IMR-90 (cell line): ENCODE measurements around the gene FER1L5. TPM values are rescaled to one million over a fixed set of nuclear protein-coding genes. Genes with fewer than 3 reads are reported as not detected.
A peak's percentile ranks its signal among the peaks of the same experiment; 100 is the strongest.

Source experiments
- ATAC-seq: fragments of 200-7000 bp; cut with Tn5 transposase; 2 replicates; pipeline ENCODE4 v1.9.1; 2020; ENCODE audit warnings: low read depth, mild to moderate bottlenecking, moderate library complexity
- BruUV-seq: library from RNA; stranded (reverse); fragments of 400-500 nt; replicated peaks from 2 replicates; lab custom pipeline; 2021; lab: Mats Ljungman, UMichigan
- CTCF ChIA-PET: fragments of 300-600 bp; formaldehyde crosslinking; extraction: SDS; loops from one replicate; lab custom pipeline; 2021; ENCODE audit warnings: antibody characterized with exemption; lab: Yijun Ruan, JAX
- POLR2A ChIA-PET: fragments of 300-600 bp; sonication (Branson Sonifier 250); formaldehyde crosslinking; loops from one replicate; lab custom pipeline; 2022; ENCODE audit warnings: antibody characterized with exemption; ENCODE audit not compliant: unreplicated experiment; lab: Charles Lee
- DNase-seq: peaks from one replicate; pipeline ENCODE4 v3.0.0; 2013
- H2AFZ ChIP-seq: replicated peaks from 2 replicates; pipeline ENCODE3; 2013; ENCODE audit warnings: low read length, mild to moderate bottlenecking; ENCODE audit not compliant: poor library complexity
- H2AK5ac ChIP-seq: 2 replicates; pipeline ENCODE4 v1.6.1; 2013; ENCODE audit warnings: low read depth, low read length, inconsistent platforms
- H2AK9ac ChIP-seq: replicated peaks from 2 replicates; pipeline ENCODE3; 2013; ENCODE audit warnings: mild to moderate bottlenecking, low read depth, low read length, moderate library complexity; ENCODE audit not compliant: poor library complexity
- H2BK120ac ChIP-seq: 2 replicates; pipeline ENCODE4 v1.6.1; 2013; ENCODE audit warnings: low read depth, low read length, inconsistent platforms
- H2BK15ac ChIP-seq: 3 replicates; pipeline ENCODE4 v1.6.1; 2013; ENCODE audit warnings: low read depth, low read length, inconsistent platforms
- H2BK20ac ChIP-seq: 2 replicates; pipeline ENCODE4 v1.6.1; 2013; ENCODE audit warnings: low read depth, mild to moderate bottlenecking, inconsistent platforms, low read length, moderate library complexity
- H2BK5ac ChIP-seq: 2 replicates; pipeline ENCODE4 v1.6.1; 2013; ENCODE audit warnings: mild to moderate bottlenecking, low read depth, low read length, inconsistent platforms; ENCODE audit not compliant: poor library complexity, severe bottlenecking
- H3K14ac ChIP-seq: replicated peaks from 2 replicates; pipeline ENCODE4 v1.6.1; 2013; ENCODE audit warnings: low read depth, low read length, inconsistent platforms
- H3K18ac ChIP-seq: 2 replicates; pipeline ENCODE4 v1.6.1; 2013; ENCODE audit warnings: low read depth, low read length, control low read depth
- H3K23ac ChIP-seq: 2 replicates; pipeline ENCODE4 v1.6.1; 2013; ENCODE audit warnings: low read depth, low read length, inconsistent platforms
- H3K27ac ChIP-seq: 2 replicates; pipeline ENCODE4 v1.5.1; 2013; ENCODE audit warnings: mild to moderate bottlenecking, control low read depth, low read length; ENCODE audit not compliant: insufficient read depth
- H3K27me3 ChIP-seq: 2 replicates; pipeline ENCODE4 v1.6.1; 2013; ENCODE audit warnings: low read length; ENCODE audit not compliant: control insufficient read depth, insufficient read depth
- H3K36me3 ChIP-seq: 2 replicates; pipeline ENCODE4 v1.6.1; 2013; ENCODE audit warnings: low read length, mixed read lengths; ENCODE audit not compliant: control insufficient read depth, insufficient read depth
- H3K4ac ChIP-seq: 2 replicates; pipeline ENCODE4 v1.6.1; 2013; ENCODE audit warnings: low read depth, low read length, inconsistent platforms
- H3K4me1 ChIP-seq: 2 replicates; pipeline ENCODE4 v1.6.1; 2013; ENCODE audit warnings: low read length, mixed read lengths; ENCODE audit not compliant: control insufficient read depth, insufficient read depth
- H3K4me2 ChIP-seq: 2 replicates; pipeline ENCODE4 v1.6.1; 2013; ENCODE audit warnings: low read depth, mild to moderate bottlenecking, control low read depth, low read length, moderate library complexity
- H3K4me3 ChIP-seq: 2 replicates; pipeline ENCODE4 v1.5.1; 2013; ENCODE audit warnings: low read depth, mild to moderate bottlenecking, control low read depth, low read length, moderate library complexity; ENCODE audit not compliant: insufficient read depth
- H3K56ac ChIP-seq: 2 replicates; pipeline ENCODE4 v1.6.1; 2013; ENCODE audit warnings: low read length, inconsistent platforms; ENCODE audit not compliant: insufficient read depth; ENCODE audit errors: extremely low read depth
- H3K79me1 ChIP-seq, 2 experiments: 2 replicates each; pipeline ENCODE4 v1.6.1; 2013; ENCODE audit warnings: low read length in 2 of 2, inconsistent platforms in 1 of 2, low read depth in 1 of 2
- H3K9ac ChIP-seq: 2 replicates; pipeline ENCODE4 v1.6.1; 2013; ENCODE audit warnings: low read depth, low read length, control low read depth
- H3K9me1 ChIP-seq: 2 replicates; pipeline ENCODE4 v1.6.1; 2013; ENCODE audit warnings: low read length, inconsistent platforms; ENCODE audit not compliant: insufficient read depth
- H3K9me3 ChIP-seq: 2 replicates; pipeline ENCODE4 v1.6.1; 2013; ENCODE audit warnings: low read length; ENCODE audit not compliant: control insufficient read depth, insufficient read depth
- H4K20me1 ChIP-seq: 2 replicates; pipeline ENCODE4 v1.6.1; 2013; ENCODE audit warnings: low read length, inconsistent platforms; ENCODE audit not compliant: insufficient read depth
- H4K5ac ChIP-seq: 2 replicates; pipeline ENCODE4 v1.6.1; 2013; ENCODE audit warnings: mild to moderate bottlenecking, low read depth, low read length, control low read depth
- H4K8ac ChIP-seq, 2 experiments: 2 replicates each; pipeline ENCODE4 v1.6.1; 2013; ENCODE audit warnings: low read depth in 2 of 2, low read length in 2 of 2, control low read depth in 1 of 2, inconsistent platforms in 1 of 2
- H4K91ac ChIP-seq: 2 replicates; pipeline ENCODE4 v1.6.1; 2013; ENCODE audit warnings: low read depth, low read length, inconsistent platforms; ENCODE audit not compliant: insufficient read depth
- BHLHE40 ChIP-seq: fragments of 150-350 bp; IDR thresholded peaks from 2 replicates; pipeline ENCODE4 v1.6.1; 2016; ENCODE audit warnings: mild to moderate bottlenecking, low read depth, low read length
- CEBPB ChIP-seq: IDR thresholded peaks from 2 replicates; pipeline ENCODE4 v1.6.1; 2012; ENCODE audit warnings: low read depth, low read length, improper control_type of control experiment
- CHD1 ChIP-seq: IDR thresholded peaks from 2 replicates; pipeline ENCODE4 v1.6.1; 2012; ENCODE audit warnings: low read depth, low read length, improper control_type of control experiment
- CTCF ChIP-seq: conservative IDR thresholded peaks from 2 replicates; pipeline ENCODE4 v1.5.1; 2012; ENCODE audit warnings: mild to moderate bottlenecking, low read depth, low read length, improper control_type of control experiment
- FOS ChIP-seq: fragments of 150-350 bp; IDR thresholded peaks from 2 replicates; pipeline ENCODE4 v1.6.1; 2016; ENCODE audit warnings: low read depth, low read length
- MAFK ChIP-seq: IDR thresholded peaks from 2 replicates; pipeline ENCODE4 v1.6.1; 2012; ENCODE audit warnings: low read depth, low read length, improper control_type of control experiment
- MAZ ChIP-seq: IDR thresholded peaks from 2 replicates; pipeline ENCODE4 v1.6.1; 2012; ENCODE audit warnings: low read depth, mild to moderate bottlenecking, low read length, improper control_type of control experiment, moderate library complexity, borderline replicate concordance
- NFE2L2 ChIP-seq: fragments of 150-350 bp; IDR thresholded peaks from 2 replicates; pipeline ENCODE4 v1.6.1; 2016; ENCODE audit warnings: low read depth, mild to moderate bottlenecking, low read length
- POLR2A ChIP-seq: IDR thresholded peaks from 2 replicates; pipeline ENCODE4 v1.6.1; 2012; ENCODE audit warnings: mild to moderate bottlenecking, low read depth, low read length
- RAD21 ChIP-seq: IDR thresholded peaks from 2 replicates; pipeline ENCODE4 v1.6.1; 2012; ENCODE audit warnings: low read length, improper control_type of control experiment
- RCOR1 ChIP-seq: IDR thresholded peaks from 2 replicates; pipeline ENCODE4 v1.6.1; 2012; ENCODE audit warnings: mild to moderate bottlenecking, low read length, improper control_type of control experiment; ENCODE audit not compliant: insufficient replicate concordance
- RFX5 ChIP-seq: IDR thresholded peaks from 2 replicates; pipeline ENCODE4 v1.8.0; 2012; ENCODE audit warnings: low read depth, mild to moderate bottlenecking, low read length, moderate library complexity
- SMC3 ChIP-seq: fragments of 150-350 bp; IDR thresholded peaks from 2 replicates; pipeline ENCODE4 v1.6.1; 2016; ENCODE audit warnings: low read depth, mild to moderate bottlenecking, antibody characterized with exemption, low read length, moderate library complexity
- USF2 ChIP-seq: fragments of 150-350 bp; IDR thresholded peaks from 2 replicates; pipeline ENCODE4 v1.6.1; 2017; ENCODE audit warnings: mild to moderate bottlenecking, antibody characterized with exemption, low read length, low read depth
- WGBS, 2 experiments: methylation state at CpG; one replicate each; pipeline versions ENCODE4 v1.1.5 to v1.1.7; 2013; ENCODE audit warnings: missing lambda C conversion rate in 2 of 2; ENCODE audit not compliant: insufficient read length in 1 of 2; ENCODE audit errors: extremely low coverage in 2 of 2; 5-methylcytosine and 5-hydroxymethylcytosine counted together
- dilution Hi-C: fragments of 300-500 bp; cut with HindIII; formaldehyde crosslinking; loops from one replicate; pipeline ENCODE4 v1.14.3; 2018; ENCODE audit warnings: low sequenced_read_pairs; ENCODE audit not compliant: unreplicated experiment
- in situ Hi-C: fragments of 300-500 bp; cut with MboI; formaldehyde crosslinking; loops from 3 replicates; pipeline ENCODE4 v1.14.3; 2019; ENCODE audit warnings: low sequenced_read_pairs, inconsistent platforms, mixed read lengths
- intact Hi-C: fragments of 100-400 bp; cut with micrococcal nuclease; formaldehyde crosslinking; loops from 2 replicates; pipeline ENCODE4 v1.10.0; 2022
- polyA plus RNA-seq, 3 experiments: library from polyadenylated mRNA; depleted of rRNA; stranded (reverse); fragments of >200 nt; gene quantifications; 2 replicates each; pipeline ENCODE4 v1.2.3, GENCODE V29; 2012; ENCODE audit warnings: low replicate concordance in 1 of 3
- total RNA-seq: library from RNA; depleted of rRNA; stranded (reverse); fragments of >200 nt; gene quantifications from 2 replicates; pipeline ENCODE4 v1.2.3, GENCODE V29; 2012

Gene FER1L5
- total and polyA plus RNA-seq, 2 of the 4 experiments (the other 2 are of a cell fraction): 0.15 to 0.36 TPM

GRCh38 chr2:96734880-96735583 is 92.5 kb downstream of the FER1L5 start:
- no peak overlapping the region for H4K8ac ChIP-seq
- no peak overlapping the region for H2AK9ac ChIP-seq
- H2BK15ac ChIP-seq: no peak overlapping the region
- H3K79me1 ChIP-seq: peaks cover 31 to 41% of the 10 kb centered on the region in 2 experiments
- no peaks in the 10 kb centered on the region for H4K20me1 ChIP-seq
- H2BK20ac ChIP-seq: no peak overlapping the region
- H3K4me3 ChIP-seq: no peak overlapping the region
- in situ Hi-C loops (no loop called here), dilution Hi-C loops (no loop called here), intact Hi-C loops (no loop called here)
- no peak overlapping the region for H3K14ac ChIP-seq
- H3K56ac ChIP-seq: no peak overlapping the region
- no peak overlapping the region for H2BK5ac ChIP-seq
- no peak for TF ChIP-seq CHD1
- TF ChIP-seq MAZ: no peak
- TF ChIP-seq RFX5: no peak
- TF ChIP-seq SMC3: no peak
- no peak for TF ChIP-seq RCOR1
- TF ChIP-seq POLR2A: no peak
- no peak for TF ChIP-seq FOS
- no peak for TF ChIP-seq USF2
- TF ChIP-seq BHLHE40: no peak
- no peak for TF ChIP-seq CEBPB
- TF ChIP-seq CTCF: no peak
- TF ChIP-seq MAFK: no peak
- no peak for TF ChIP-seq RAD21
- TF ChIP-seq NFE2L2: no peak
- no peak overlapping the region for H3K23ac ChIP-seq
- peak overlapping the region; percentile 49; the same call in 1 of the 2 replicates for H3K27ac ChIP-seq
- peaks cover 32% of the 10 kb centered on the region for H3K36me3 ChIP-seq
- no peak overlapping the region for H3K9ac ChIP-seq
- no peaks in the 10 kb centered on the region for H3K27me3 ChIP-seq
- no peaks in the 10 kb centered on the region for H3K9me3 ChIP-seq
- ChIA-PET POLR2A (interaction anchor here (0.6 kb wide), 1 partner anchor 1353 kb away, joined by 11 read pairs; no protein-coding TSS in a partner anchor), CTCF (no interaction called here)
- H3K18ac ChIP-seq: no peak overlapping the region
- H3K4me2 ChIP-seq: no peak overlapping the region; the same call in 1 of the 2 replicates
- no peak overlapping the region for H3K4ac ChIP-seq
- no peak overlapping the region for H2AFZ ChIP-seq
- no TSS peak for BruUV-seq
- H4K91ac ChIP-seq: no peak overlapping the region
- H3K4me1 ChIP-seq: peaks cover 2% of the 10 kb centered on the region
- H2BK120ac ChIP-seq: no peak overlapping the region
- no peak overlapping the region for H4K5ac ChIP-seq
- WGBS, 2 experiments: 80% methylated on average over 1 of the region's 8 CpGs; no CpG with 5 or more reads in 1 of the 2 experiments
- DNase-seq (peak; percentile 12), ATAC-seq (no peak)
- no peak overlapping the region for H2AK5ac ChIP-seq
- H3K9me1 ChIP-seq: no peaks in the 10 kb centered on the region
